T-cell (primary cell): ENCODE measurements around the gene SAMD5. TPM values are rescaled to one million over a fixed set of nuclear protein-coding genes. Genes with fewer than 3 reads are reported as not detected.
A peak's percentile ranks its signal among the peaks of the same experiment; 100 is the strongest.

Experiments
- ATAC-seq, 4 experiments: fragments of 200-7000 bp in 3 of 4; fragments of 150-1000 bp in 1 of 4; cut with Tn5 transposase; replicated peaks in 1 of 4; 1 replicate in 3 of 4; 2 replicates in 1 of 4; pipeline ENCODE4 v1.10.0; 2021; ENCODE audit warnings: moderate library complexity in 3 of 4, mild to moderate bottlenecking in 2 of 4, moderate number of reproducible peaks in 1 of 4
- CTCF ChIA-PET, 2 donors: fragments of 300-600 bp; sonication (Branson Sonifier 250); formaldehyde crosslinking; loops; one replicate each; lab custom pipeline; 2022; ENCODE audit warnings: antibody characterized with exemption in 2 of 2; lab: Charles Lee
- POLR2A ChIA-PET, 2 donors: fragments of 300-600 bp; sonication (Branson Sonifier 250); formaldehyde crosslinking; loops; one replicate each; lab custom pipeline; 2022; ENCODE audit warnings: antibody characterized with exemption in 2 of 2; lab: Charles Lee
- DNase-seq, 35 experiments: peaks; one replicate each; pipeline versions ENCODE4 v3.0.0 to v3.0.0-alpha.2; 2013 to 2023
- H3K27ac ChIP-seq: one replicate; pipeline ENCODE4 v1.5.1; 2013; ENCODE audit warnings: low read length
- H3K27me3 ChIP-seq, 2 experiments: replicated peaks in 1 of 2; 1 replicate in 1 of 2; 2 replicates in 1 of 2; pipeline versions ENCODE4 v1.6.1 to v1.7.0; 2013; ENCODE audit warnings: low read length in 1 of 2, mixed read lengths in 1 of 2; ENCODE audit not compliant: control insufficient read depth in 2 of 2, insufficient read depth in 2 of 2; ENCODE audit errors: extremely low read depth in 1 of 2
- H3K36me3 ChIP-seq, 2 donors: 1 replicate in 1 of 2; 2 replicates in 1 of 2; pipeline versions ENCODE4 v1.6.1 to v1.7.0; 2013; ENCODE audit warnings: low read length in 1 of 2; ENCODE audit not compliant: control insufficient read depth in 2 of 2, insufficient read depth in 1 of 2; ENCODE audit errors: extremely low read depth in 1 of 2
- H3K4me1 ChIP-seq, 2 experiments: 1 replicate in 1 of 2; 2 replicates in 1 of 2; pipeline versions ENCODE4 v1.6.1 to v1.7.0; 2013; ENCODE audit warnings: low read length in 2 of 2, mixed read lengths in 1 of 2; ENCODE audit not compliant: insufficient read depth in 2 of 2, control insufficient read depth in 1 of 2; ENCODE audit errors: extremely low read depth in 1 of 2
- H3K4me3 ChIP-seq, 2 donors: 1 replicate in 1 of 2; 2 replicates in 1 of 2; pipeline versions ENCODE4 v1.5.1 to v1.7.0; 2013; ENCODE audit warnings: mild to moderate bottlenecking in 2 of 2, low read length in 1 of 2, moderate library complexity in 1 of 2; ENCODE audit not compliant: control insufficient read depth in 1 of 2; ENCODE audit errors: extremely low read depth in 1 of 2
- H3K9me3 ChIP-seq: 2 replicates; pipeline ENCODE4 v1.7.0; 2013
- H3K27ac Mint-ChIP-seq, 2 donors: one replicate each; pipeline ENCODE4 v1.8.0; 2020 to 2021; ENCODE audit warnings: mild to moderate bottlenecking in 2 of 2, mixed read lengths in 2 of 2
- H3K27me3 Mint-ChIP-seq, 2 donors: one replicate each; pipeline ENCODE4 v1.8.0; 2021 to 2022; ENCODE audit warnings: mixed read lengths in 2 of 2
- H3K36me3 Mint-ChIP-seq: one replicate; pipeline ENCODE4 v1.8.0; 2021; ENCODE audit warnings: mixed read lengths
- H3K4me1 Mint-ChIP-seq, 3 donors: one replicate each; pipeline ENCODE4 v1.8.0; 2020 to 2022; ENCODE audit warnings: mixed read lengths in 3 of 3, mild to moderate bottlenecking in 1 of 3
- H3K4me3 Mint-ChIP-seq, 3 donors: one replicate each; pipeline ENCODE4 v1.8.0; 2020 to 2022; ENCODE audit warnings: mild to moderate bottlenecking in 3 of 3, mixed read lengths in 3 of 3, moderate library complexity in 3 of 3
- H3K9me3 Mint-ChIP-seq, 3 donors: one replicate each; pipeline ENCODE4 v1.8.0; 2020 to 2022; ENCODE audit warnings: mixed read lengths in 3 of 3
- WGBS: methylation state at CpG from one replicate; pipeline ENCODE4 v1.1.5; 2013; ENCODE audit warnings: missing lambda C conversion rate; ENCODE audit not compliant: insufficient coverage; 5-methylcytosine and 5-hydroxymethylcytosine counted together
- total RNA-seq, 35 experiments: library from RNA in 6 of 35; stranded (reverse) in 6 of 35; fragments of 120-200 nt in 1 of 35; gene quantifications; one replicate each; pipeline versions ENCODE4 v1.2.1 to v1.2.4 and lab custom pipeline; 2013 to 2026

Gene SAMD5
- total RNA-seq, 5 donors from 2014 or later (not counting 1 experiment from before 2014, with no cell fraction given): not detected

- ATAC-seq: no peak
- H3K9me3 Mint-ChIP-seq: peaks cover 0 to 5% (median 4%) of the 10 kb centered on the region in 3 donors
- H3K36me3 Mint-ChIP-seq: no peaks in the 10 kb centered on the region
- no peaks in the 10 kb centered on the region for H3K36me3 ChIP-seq
- ChIA-PET CTCF (no interaction called here), POLR2A (no interaction called here)
- no peaks in the 10 kb centered on the region for H3K9me3 ChIP-seq
- no peaks in the 10 kb centered on the region for H3K4me1 Mint-ChIP-seq
- H3K27ac ChIP-seq: no peak overlapping the region
- WGBS: no CpG with 5 or more reads among the region's 2 CpGs
- H3K27ac Mint-ChIP-seq: no peak overlapping the region
- no peaks in the 10 kb centered on the region for H3K27me3 ChIP-seq
- DNase-seq: no peak
- no peak overlapping the region for H3K4me3 Mint-ChIP-seq
- no peak overlapping the region for H3K4me3 ChIP-seq
- H3K4me1 ChIP-seq: no peaks in the 10 kb centered on the region
- H3K27me3 Mint-ChIP-seq: peaks cover 0 to 6% of the 10 kb centered on the region in 2 donors
These were observed 28.6 kb upstream of the SAMD5 start for GRCh38 chr6:147479857-147480256.

- Mint-ChIP-seq H3K27me3 (peaks cover 0 to 7% of the 10 kb centered on the region in 2 donors), H3K4me1 (no peaks in the 10 kb centered on the region), H3K36me3 (no peaks in the 10 kb centered on the region), H3K27ac (no peak overlapping the region), H3K4me3 (no peak overlapping the region), H3K9me3 (peaks cover 0 to 4% (median 3%) of the 10 kb centered on the region in 3 donors)
- DNase-seq (no peak), ATAC-seq (no peak)
- Histone ChIP-seq H3K27ac (no peak overlapping the region), H3K4me3 (no peak overlapping the region), H3K36me3 (no peaks in the 10 kb centered on the region), H3K4me1 (no peaks in the 10 kb centered on the region), H3K27me3 (no peaks in the 10 kb centered on the region), H3K9me3 (no peaks in the 10 kb centered on the region)
- ChIA-PET POLR2A (no interaction called here), CTCF (no interaction called here)
These were observed 21.8 kb upstream of the SAMD5 start for GRCh38 chr6:147486683-147487082.

- peaks cover 0 to 3% (median 0%) of the 10 kb centered on the region in 3 donors for H3K9me3 Mint-ChIP-seq
- H3K4me1 Mint-ChIP-seq: no peaks in the 10 kb centered on the region
- H3K27ac Mint-ChIP-seq: no peak overlapping the region
- H3K27ac ChIP-seq: no peak overlapping the region
- peaks cover 2 to 6% of the 10 kb centered on the region in 2 experiments for H3K27me3 ChIP-seq
- H3K27me3 Mint-ChIP-seq: peaks cover 17 to 27% of the 10 kb centered on the region in 2 donors
- ATAC-seq (no peak), DNase-seq (no peak)
- POLR2A ChIA-PET: no interaction called here
- WGBS: no CpG with 5 or more reads among the region's 1 CpG
- H3K4me1 ChIP-seq: no peaks in the 10 kb centered on the region
- H3K36me3 Mint-ChIP-seq: no peaks in the 10 kb centered on the region
- CTCF ChIA-PET: no interaction called here
- no peak overlapping the region for H3K4me3 Mint-ChIP-seq
- no peak overlapping the region for H3K4me3 ChIP-seq
- no peaks in the 10 kb centered on the region for H3K36me3 ChIP-seq
- no peaks in the 10 kb centered on the region for H3K9me3 ChIP-seq
These were observed 11.0 kb upstream of the SAMD5 start for GRCh38 chr6:147497472-147497871.

DNA sequence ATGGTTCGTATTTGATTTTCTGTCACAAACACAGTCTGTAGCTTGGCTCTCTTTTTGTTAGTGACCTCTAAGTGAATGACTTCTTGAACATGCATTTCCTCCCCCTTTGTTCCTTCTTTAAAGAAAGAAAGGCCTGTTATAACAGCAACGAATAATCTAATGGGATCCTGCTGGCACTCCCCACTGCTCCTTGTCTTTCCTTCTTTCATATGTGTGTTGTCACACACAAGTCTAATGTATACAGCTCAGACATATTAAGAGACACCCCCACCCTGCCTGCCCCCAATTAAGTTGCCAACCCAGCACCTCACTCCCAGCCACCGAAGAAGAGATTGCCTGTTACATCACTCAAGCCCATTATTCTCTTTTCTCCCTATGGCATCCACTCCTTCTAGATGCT, 4.9 kb upstream of the SAMD5 start:
- no peak overlapping the region for H3K27ac ChIP-seq
- peaks cover 7 to 15% (median 13%) of the 10 kb centered on the region in 3 donors for H3K4me1 Mint-ChIP-seq
- no peaks in the 10 kb centered on the region for H3K36me3 Mint-ChIP-seq
- H3K4me3 ChIP-seq: no peak overlapping the region
- H3K27ac Mint-ChIP-seq: no peak overlapping the region
- WGBS: 100% methylated on average over 1 of the region's 3 CpGs
- no peak overlapping the region for H3K4me3 Mint-ChIP-seq
- peaks cover 54 to 60% of the 10 kb centered on the region in 2 donors for H3K27me3 Mint-ChIP-seq
- peaks cover 5 to 34% of the 10 kb centered on the region in 2 experiments for H3K27me3 ChIP-seq
- ChIA-PET POLR2A (no interaction called here), CTCF (no interaction called here)
- no peak for ATAC-seq
- DNase-seq: no peak
- peaks cover 0 to 19% of the 10 kb centered on the region in 2 experiments for H3K4me1 ChIP-seq
- H3K9me3 Mint-ChIP-seq: peaks cover 0 to 3% (median 0%) of the 10 kb centered on the region in 3 donors
- no peaks in the 10 kb centered on the region for H3K36me3 ChIP-seq
- H3K9me3 ChIP-seq: no peaks in the 10 kb centered on the region

DNA sequence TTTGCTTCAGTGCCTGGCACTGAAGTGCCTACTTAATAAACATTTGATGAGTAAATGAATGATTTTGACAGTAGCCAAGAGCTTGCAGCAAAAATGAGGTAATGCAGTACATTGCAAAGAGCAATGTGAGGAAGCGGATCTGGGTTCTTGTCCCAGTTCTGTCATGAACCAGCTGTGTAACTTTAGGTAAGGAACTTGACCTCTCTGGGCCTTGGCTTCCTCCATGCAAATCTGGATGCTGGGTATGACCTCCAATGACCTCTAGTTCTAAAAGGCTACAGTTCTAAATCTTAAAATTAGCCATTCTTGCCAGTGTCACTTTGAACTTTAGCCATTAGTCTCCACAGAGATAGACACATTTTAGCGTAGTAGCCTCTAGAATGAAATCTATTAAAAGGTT, 3.6 kb upstream of the SAMD5 start:
- Mint-ChIP-seq H3K27me3 (peaks cover 61 to 63% of the 10 kb centered on the region in 2 donors), H3K4me1 (peaks cover 7 to 22% (median 18%) of the 10 kb centered on the region in 3 donors), H3K9me3 (no peaks in the 10 kb centered on the region), H3K27ac (no peak overlapping the region), H3K4me3 (no peak overlapping the region), H3K36me3 (no peaks in the 10 kb centered on the region)
- POLR2A ChIA-PET: no interaction called here
- ATAC-seq (no peak), DNase-seq (no peak)
- 100% methylated on average over 1 of the region's 2 CpGs for WGBS
- H3K27ac ChIP-seq: no peak overlapping the region
- H3K4me3 ChIP-seq: no peak overlapping the region
- H3K9me3 ChIP-seq: no peaks in the 10 kb centered on the region
- no peaks in the 10 kb centered on the region for H3K36me3 ChIP-seq
- peaks cover 9 to 43% of the 10 kb centered on the region in 2 experiments for H3K27me3 ChIP-seq
- CTCF ChIA-PET: no interaction called here
- H3K4me1 ChIP-seq: peaks cover 0 to 25% of the 10 kb centered on the region in 2 experiments

GRCh38 chr6:147506704-147507114, 1.8 kb upstream of the SAMD5 start:
- H3K9me3 ChIP-seq: no peaks in the 10 kb centered on the region
- WGBS: under 1% methylated on average over 16 of the region's 30 CpGs
- H3K4me3 Mint-ChIP-seq: peak overlapping the region in 2 of 3 donors; percentile 58 to 59

More at GRCh38 chr6:147506704-147507114, 1.8 kb upstream of the SAMD5 start:
- Mint-ChIP-seq H3K4me1 (peaks cover 7 to 22% (median 18%) of the 10 kb centered on the region in 3 donors), H3K9me3 (no peaks in the 10 kb centered on the region), H3K36me3 (no peaks in the 10 kb centered on the region), H3K27ac (no peak overlapping the region), H3K27me3 (peaks cover 58 to 68% of the 10 kb centered on the region in 2 donors)
- Histone ChIP-seq H3K27ac (no peak overlapping the region), H3K4me3 (no peak overlapping the region), H3K36me3 (no peaks in the 10 kb centered on the region), H3K4me1 (peaks cover 0 to 25% of the 10 kb centered on the region in 2 experiments), H3K27me3 (peaks cover 14 to 45% of the 10 kb centered on the region in 2 experiments)
- POLR2A ChIA-PET: no interaction called here
- CTCF ChIA-PET: interaction anchor here (0.6 to 0.7 kb wide), 2 partner anchors 17 to 658 kb away, joined by 5 to 6 read pairs; no protein-coding TSS in a partner anchor
- peak in 3 of 35 experiments; percentile 4 to 13 (median 10) for DNase-seq
- ATAC-seq: no peak
